GM19328 (cell line): Measurements from ENCODE around the gene CNOT11.
A peak's percentile ranks its signal among the peaks of the same experiment; 100 is the strongest.
"Not testable (repeated sequence)": the region's sequence is repeated elsewhere in the genome, so short reads cannot be mapped to it uniquely, and the experiment has no call there.

Experiments used
- ATAC-seq: cut with Tn5 transposase; IDR thresholded peaks from one replicate; pipeline ENCODE4 v1.9.1; 2021; ENCODE audit warnings: mild to moderate bottlenecking, moderate library complexity; ENCODE audit not compliant: unreplicated experiment

CNOT11 gene

DNA sequence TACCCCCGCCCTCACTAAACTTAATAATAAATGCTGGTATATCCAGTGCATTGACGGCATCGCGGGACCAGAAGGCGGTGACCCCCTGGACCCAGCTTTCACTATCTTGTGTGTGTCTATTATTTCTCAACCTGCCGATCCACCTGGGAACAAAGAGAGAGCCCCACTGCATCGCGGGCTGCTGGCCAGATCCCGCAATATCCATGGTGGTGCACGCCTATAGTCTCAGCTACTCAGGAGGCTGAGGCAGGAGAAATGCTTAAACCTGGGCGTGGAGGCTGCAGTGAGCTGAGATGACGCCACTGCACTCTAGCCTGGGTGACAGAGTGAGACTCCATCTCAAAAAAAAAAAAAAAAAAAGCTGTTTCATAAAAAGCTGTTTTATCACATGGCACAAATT lies 7.8 kb upstream of the CNOT11 start:
- not testable (repeated sequence) for ATAC-seq

DNA sequence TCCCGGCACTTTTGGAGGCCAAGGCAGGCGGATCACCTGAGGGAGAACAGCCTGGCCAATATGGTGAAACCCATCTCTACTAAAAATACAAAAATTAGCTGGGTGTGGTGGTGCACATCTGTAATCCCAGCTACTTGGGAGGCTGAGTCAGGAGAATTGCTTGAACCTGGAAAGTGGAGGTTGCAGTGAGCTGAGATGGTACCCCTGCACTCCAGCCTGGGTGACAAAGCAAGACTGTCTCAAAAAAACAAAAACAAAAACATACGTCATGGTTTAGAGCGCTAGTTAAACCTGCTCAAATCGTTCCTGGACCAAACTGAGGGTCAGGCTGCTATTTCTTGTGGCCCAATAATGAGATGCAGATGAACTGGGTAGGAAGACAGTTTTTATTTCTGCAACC lies 7.2 kb upstream of the CNOT11 start:
- ATAC-seq: not testable (repeated sequence)

DNA sequence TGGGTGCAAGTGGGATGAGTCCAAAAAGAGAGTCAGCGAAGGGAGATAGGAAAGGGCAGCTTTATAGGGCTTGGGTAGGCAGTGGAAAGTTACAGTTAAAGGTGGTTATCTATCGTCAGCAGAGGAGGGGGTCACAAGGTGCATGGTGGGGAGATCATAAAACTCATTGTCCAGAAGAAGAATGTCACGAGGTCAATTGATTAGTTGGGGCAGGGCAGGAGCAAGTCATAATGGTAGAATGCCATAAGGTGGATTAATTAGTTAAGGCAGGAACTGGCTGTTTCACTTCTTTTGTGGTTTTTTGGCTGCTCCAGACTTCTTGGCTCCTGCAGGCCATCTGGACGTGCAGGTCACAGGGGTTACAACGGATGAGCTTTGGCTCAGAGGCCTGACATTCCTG lies 3.9 kb upstream of the CNOT11 start:
- ATAC-seq: not testable (repeated sequence)

- ATAC-seq: no peak
Observed at GRCh38 chr2:101249826-101250225, 2.9 kb upstream of the CNOT11 start.

- ATAC-seq: not testable (repeated sequence)
Observed at GRCh38 chr2:101251246-101251781, 1.4 kb upstream of the CNOT11 start.

DNA sequence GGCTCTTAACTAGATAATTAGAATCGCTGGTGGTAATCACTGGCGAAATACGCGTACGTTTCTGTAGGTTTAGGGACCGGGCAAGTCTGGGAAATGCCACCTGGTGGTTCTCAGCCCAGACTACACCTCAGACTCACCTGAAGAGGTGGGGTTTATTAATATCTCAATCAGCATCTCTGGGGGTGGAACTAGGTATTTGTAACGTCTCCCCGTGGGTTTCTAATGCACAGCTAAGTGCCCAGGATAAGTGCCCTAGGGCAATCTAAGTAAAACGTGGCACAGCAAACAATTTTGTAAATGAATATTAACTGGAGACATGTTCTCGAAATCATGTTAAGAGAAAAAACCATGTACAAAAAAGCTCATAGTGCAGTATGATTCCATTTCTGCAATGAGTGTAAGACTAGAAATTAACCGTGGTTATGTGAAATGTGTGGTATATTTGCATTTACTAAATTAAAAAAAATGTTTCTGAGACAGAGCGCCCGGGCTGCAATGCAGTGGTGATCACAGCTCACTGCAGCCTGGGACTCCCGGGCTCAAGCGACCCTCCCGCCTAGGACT lies 760 bp upstream of the CNOT11 start:
- peak; percentile 44 for ATAC-seq

DNA sequence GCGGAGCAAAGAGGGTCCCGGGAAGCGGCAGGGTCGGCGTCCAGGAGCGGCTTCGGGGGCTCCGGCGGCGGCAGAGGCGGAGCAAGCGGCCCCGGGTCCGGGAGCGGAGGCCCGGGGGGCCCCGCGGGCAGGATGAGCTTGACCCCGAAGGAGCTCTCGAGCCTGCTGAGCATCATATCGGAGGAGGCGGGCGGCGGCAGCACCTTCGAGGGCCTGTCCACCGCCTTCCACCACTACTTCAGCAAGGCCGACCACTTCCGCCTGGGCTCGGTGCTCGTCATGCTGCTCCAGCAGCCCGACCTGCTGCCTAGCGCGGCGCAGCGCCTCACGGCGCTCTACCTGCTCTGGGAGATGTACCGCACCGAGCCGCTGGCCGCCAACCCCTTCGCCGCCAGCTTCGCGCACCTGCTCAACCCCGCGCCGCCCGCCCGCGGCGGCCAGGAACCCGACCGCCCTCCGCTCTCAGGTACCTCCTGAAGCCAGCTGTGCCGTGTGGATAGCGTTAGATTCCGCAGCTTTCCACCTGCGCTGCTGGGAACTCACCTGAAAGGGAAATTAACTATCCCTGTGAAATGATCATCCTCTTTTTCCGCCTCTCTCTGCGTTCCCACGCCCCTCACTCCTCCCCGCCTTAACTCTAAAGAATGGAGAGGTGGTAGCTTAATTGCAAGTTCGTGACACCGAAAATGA lies 472 bp downstream of the CNOT11 start:
- peak; percentile 58 for ATAC-seq

DNA sequence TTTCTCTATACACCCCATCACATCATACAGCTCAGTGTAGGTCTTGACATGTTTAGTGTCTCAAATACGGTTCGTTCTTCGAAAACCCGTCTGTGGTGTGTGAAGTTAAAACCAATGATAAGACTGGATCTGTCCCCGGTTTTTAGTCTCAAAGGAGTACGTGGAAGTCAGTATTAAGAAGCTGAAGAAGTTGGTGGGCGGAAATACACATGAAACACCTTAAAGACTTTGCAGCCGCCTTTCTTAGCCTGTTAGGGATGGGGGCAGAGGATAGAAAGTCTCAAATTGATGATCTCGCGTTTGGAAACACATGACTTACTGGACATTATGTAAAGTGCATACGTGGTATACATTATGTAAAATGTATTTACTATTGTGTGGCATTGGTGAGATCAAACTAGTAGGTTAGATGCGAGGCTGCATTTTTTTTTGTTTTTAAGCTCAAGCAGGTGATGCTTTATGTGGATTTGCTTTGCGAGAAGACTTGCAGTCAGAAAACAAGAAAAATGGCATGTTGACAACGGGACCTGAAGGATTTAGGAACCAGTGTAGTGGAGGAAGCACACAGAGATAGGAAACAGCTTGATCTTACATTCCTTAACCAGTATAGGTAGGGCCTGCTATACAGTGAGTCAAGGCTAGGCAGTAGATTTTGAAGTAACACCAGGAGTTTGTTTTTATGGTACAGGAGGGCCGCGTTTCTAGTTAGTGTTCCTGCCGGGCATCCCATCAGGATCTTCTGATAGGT lies 1.2 kb downstream of the CNOT11 start:
- ATAC-seq: no peak

GRCh38 chr2:101255501-101255900 lies 2.8 kb downstream of the CNOT11 start:
- no peak for ATAC-seq

GRCh38 chr2:101256316-101256715 lies 3.6 kb downstream of the CNOT11 start:
- no peak for ATAC-seq

DNA sequence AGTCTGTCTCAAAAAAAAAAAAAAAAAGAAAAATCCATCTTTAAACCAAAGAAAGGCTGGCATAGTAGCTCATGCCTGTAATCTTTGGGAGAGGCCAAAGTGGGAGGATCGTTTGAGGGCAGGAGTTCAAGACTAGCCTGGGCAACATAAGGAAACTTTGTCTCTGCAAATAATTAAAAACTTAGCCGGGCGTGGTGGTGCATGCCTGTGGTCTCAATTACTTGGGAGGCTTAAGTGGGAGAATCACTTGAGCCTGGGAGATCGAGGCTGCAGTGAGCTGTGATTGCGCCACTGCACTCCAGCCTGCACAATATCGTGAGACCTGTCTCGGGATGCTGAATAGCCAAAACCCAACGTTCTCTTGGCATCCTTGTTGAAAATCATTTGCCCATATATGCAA lies 6.1 kb downstream of the CNOT11 start:
- no peak for ATAC-seq

DNA sequence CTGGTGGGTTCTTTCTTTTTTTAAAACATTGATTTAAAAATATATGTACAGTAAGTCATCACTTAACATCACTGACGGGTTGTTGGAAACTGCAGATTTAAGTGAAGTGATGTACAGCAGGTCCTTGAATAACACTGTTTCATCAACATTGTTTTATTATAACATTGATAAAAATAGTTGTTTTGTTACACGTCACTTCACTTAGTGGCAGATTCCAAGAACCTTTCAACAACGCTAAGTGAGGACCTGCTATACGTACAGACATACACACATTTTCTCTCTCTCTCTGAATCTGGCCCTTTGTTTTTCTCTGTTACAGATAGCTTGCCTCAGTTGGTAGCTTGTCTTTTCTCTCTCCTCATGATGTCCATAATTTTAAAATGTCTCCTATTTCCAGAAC lies 9.5 kb downstream of the CNOT11 start:
- no peak for ATAC-seq

DNA sequence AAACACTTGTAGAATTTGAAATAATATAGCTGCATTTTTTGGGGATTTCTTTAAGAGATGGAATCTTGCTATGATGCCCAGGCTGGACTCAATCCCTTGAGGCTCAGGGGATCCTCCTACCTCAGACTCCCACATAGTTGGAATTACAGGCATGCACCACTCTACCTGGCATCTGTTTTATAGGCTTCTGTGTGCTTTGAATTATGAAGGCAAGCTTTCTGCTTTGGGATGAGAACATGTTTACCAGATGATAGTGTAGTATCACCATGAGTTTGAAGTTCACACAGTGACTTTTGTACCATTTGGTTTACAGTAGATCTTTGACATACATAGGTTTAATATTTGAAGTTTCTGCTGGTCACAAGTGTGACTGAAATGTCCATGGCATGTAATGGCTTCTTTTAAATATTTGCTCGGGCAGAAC lies 10.7 kb downstream of the CNOT11 start:
- ATAC-seq: no peak

DNA sequence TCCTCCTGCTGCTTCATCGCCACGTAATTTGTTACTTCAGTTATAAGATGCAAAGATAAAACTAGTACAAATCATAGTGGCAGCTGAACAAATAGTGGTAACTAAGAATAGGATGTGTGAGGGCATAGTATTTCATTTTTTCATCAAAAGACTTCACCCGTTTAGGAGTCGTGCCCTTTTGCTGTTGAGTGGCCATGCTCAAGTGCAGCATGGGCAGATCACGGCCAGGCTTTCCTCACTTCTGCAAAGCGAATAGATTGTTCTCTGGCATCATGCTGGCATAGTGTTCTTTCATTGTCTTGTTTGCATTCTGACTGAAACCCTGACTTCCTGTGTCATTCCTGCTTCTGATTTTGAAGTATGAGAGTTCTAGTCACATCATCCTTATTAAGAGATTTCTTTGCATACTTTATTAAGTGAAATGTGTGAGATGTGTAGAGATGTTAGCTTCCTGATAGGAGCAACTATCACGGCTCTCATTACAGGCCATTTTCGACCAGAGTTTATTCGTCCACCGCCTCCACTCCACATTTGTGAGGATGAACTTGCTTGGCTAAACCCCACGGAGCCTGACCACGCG lies 11.8 kb downstream of the CNOT11 start:
- ATAC-seq: no peak

DNA sequence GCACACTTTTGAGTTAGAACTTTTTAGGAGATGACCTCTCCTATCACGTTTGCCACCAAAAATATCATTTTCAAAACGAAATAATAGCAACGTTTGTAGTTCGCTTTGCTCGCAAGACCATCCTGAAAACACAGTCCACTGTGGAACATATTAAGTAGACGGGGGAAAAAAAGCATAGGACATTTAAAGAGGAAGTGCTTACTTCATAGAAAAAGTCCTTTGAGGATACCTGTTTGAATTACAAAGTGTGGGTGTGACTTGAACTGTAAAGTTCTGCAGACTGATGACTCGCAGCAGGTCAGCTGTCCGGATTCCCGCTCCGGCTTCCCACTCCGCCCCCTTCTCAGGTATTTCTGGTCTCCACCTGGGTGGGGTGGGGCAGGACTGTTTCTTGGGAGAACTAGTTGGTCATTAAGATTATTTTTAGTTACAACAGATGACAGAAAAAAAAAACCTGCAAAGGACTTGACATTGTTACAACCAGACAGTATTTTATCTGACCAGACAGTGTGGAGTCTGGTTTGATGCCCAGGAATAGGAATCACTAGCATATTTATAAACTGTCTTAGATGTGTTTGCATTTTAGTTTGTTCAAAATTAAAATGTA lies 13.3 kb downstream of the CNOT11 start:
- ATAC-seq: no peak

DNA sequence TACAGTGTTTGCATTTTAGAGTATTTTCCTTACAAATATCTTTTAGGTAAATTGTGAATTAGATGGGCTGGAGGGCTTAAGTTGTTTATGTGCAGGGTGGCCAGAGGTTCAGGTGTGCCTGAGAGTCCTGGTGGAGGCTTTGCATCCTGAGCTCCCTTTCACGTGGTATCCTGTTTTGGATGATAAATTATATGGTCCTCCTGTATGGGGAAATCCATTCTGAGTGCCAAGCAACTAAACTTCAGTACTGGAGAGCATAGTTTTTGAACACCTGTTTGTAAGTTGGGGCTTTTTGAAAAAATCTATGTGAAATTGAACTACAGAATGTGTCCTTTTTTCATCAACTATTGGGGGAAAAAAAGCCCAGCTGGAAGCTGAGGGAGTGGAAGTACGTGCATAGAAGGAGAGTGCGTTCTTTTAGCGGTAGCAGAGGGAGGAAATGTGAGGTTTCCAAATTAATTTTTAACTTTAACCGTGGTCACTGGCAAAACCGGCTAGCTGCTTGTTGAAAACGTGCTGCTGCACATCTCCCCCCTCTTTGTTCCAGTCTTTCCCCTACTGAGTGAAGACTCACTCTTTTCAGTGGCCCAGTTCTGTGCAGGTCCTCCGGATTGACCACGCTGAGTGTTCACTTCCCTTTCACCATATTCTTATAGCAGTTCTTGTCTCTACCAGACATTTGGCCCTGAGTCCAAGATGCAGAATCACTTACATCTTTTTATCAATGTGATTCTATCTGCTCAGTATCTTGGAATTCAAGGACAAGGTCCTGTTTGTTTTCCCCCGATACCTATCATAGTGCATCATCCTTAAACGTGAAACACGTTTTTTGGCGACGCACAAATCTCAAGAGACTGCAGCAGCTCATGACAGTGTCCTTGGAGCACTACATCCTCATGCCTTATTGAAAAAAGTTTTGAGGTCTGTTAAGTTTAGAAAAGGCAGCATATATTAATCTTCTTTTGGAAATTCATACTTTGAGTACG lies 15.3 kb downstream of the CNOT11 start:
- ATAC-seq: no peak

DNA sequence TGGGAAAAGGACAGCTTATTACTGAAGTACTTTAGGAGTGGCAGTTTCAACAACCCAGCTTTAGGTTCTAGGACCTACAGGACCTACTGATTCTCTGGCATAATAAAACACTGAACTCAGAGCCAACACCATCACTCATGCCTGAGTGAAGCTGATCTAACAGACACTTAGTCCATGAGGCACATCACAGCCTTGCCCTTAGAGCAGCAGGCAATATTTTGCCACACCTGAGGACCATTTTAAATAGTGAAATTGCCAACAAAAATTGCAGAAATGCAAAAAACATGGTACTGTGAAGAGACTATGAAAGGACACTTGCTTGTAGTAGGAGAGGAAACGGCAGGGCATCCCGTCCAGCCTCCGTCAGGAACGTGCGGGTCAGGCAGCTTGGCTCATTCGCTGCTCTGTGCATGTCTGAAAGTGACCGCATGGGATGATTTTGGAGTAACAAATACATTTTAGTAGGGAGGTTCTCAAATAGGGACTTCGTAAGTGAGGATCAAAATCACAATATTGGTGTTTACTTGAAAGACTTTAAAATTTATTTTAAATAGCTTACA lies 18.1 kb downstream of the CNOT11 start:
- no peak for ATAC-seq

DNA sequence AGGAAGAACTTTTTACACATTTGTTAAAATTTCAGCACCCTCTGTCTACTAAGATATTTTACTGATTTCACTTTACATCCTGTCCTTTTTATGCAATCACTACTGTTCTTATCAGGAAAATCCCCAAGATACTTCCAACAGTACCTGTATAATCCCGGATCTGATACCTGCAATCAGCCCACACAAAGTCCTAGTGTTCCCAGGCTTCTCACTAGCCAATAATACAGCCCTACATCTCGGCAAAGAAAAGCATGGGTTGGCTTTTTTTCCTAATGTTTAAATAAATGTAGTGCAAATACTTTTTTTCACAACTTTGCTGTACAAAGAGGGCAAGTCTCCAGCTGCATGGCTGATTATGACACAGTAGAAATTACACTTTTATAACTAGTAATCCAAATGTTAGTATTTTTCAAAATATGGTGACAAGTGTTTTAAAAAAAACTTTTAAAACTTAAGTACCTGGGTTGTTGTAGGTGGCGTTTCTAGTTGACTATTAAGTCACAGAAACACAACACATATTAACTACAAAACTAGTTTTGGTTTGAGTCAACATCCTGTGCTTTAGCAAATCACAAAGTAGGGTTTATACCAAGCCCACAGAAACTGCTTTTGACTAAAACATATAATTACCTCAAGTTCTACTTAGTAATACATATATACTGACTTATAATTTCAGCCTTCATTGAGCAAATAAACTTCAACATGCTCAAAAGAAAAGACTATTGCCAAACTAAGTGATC lies 19.5 kb downstream of the CNOT11 start:
- ATAC-seq: peak; percentile 81

- no peak for ATAC-seq
Observed at GRCh38 chr2:101273056-101273455, 20.4 kb downstream of the CNOT11 start.
